HG03135 (cell line): ENCODE measurements around the gene ARHGAP28.
"Not testable (repeated sequence)": the region's sequence is repeated elsewhere in the genome, so short reads cannot be mapped to it uniquely, and the experiment has no call there.

ENCODE experiments used
- ATAC-seq: cut with Tn5 transposase; IDR thresholded peaks from one replicate; pipeline ENCODE4 v1.9.1; 2021; ENCODE audit warnings: mild to moderate bottlenecking, moderate library complexity; ENCODE audit not compliant: unreplicated experiment

Gene ARHGAP28

DNA sequence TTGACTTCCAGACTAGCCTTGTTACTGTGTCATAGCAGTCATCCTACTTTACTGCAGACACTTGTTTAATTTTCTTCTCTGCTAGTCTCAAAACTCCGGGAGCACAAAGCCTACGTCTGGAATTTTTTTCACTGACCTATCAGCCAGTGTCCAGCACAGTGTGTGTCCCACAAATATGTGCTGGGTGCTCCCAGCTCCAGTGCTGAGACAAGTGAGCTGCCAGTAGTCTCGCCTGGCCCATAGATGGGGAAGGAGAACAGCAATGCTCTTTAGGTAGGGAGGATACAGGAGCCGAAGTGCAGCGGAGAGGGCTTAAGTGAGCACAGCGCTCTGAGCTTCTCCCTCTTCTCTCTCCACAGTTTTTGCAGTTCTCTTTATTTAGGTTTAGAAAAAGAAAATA is 34.0 kb downstream of the ARHGAP28 start:
- ATAC-seq, result no peak

DNA sequence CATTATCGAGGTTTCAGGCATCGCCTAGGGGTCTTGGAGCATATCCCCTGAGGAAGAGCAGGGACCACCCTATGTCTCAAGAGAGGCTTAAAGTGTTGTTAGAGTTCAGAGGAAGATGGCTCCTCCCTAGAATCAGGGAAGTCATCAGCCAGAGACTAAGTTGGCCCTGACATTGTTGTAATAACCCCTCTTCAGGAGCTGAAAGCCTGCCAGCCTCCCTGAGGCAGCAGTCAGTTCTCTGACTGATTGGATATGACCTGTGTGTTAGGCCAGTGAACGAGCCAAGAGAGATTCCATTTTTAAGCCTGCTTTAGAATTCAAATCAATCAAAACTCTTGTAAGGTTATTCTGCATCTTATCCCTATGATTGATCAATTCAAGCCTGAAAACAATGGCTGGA is 34.9 kb downstream of the ARHGAP28 start:
- no peak for ATAC-seq

DNA sequence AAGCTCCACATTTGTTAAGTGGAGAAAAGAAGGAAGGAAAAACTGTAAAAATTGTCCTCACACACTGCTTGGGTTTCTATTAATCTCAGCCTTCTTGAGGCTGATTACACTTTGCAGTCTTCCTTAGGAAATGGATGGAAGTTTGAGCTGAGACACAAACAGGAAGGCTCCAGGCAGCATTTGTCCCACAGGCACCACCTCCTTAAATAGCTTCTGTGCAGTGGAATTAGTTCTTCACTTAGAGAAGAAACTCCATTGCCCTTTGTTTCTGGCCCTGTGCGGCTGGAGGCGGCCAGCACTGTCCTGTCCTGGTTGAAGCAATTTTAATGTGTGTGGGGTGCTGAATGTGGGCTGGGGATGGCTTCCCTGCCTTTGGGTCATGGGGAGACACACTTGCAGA is 44.3 kb downstream of the ARHGAP28 start:
- ATAC-seq, result no peak

DNA sequence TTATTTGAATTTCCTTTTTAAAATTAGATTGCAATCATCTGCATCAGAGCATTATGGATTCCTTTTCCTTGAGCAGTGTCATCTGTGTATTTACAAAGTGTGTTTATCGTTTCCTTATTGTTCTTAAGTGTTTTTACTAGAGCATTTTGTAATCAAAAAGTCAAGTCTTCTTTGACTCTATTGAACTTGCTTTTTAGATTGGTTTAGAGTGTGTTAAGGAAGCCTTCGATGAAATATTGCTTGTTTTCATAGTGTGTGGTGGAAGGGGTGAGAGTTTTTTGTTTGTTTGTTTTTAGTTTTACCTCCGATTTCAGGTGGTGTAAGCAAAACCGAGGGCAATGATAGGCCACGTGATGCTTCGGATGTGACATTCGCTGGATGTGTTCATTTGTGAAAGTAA is 45.7 kb downstream of the ARHGAP28 start:
- ATAC-seq, result no peak

DNA sequence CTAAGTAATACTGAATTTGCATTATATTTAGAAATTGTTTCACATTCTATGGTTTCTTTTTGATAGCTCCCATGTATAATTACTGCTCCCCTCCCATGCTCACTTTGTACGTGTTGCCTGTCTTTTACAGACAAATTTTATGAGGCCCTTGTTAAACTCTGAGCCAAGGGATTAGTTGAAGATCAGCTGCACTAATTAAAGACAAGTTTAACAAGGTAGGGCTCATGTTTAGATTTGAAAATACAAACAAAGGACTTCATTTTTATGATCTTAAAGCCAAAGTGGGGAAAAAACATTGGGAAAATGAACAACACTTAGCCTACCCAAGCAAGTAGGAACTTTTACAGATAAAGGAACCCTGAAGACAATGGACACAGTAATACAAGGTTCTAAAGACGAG is 46.2 kb downstream of the ARHGAP28 start:
- no peak for ATAC-seq

DNA sequence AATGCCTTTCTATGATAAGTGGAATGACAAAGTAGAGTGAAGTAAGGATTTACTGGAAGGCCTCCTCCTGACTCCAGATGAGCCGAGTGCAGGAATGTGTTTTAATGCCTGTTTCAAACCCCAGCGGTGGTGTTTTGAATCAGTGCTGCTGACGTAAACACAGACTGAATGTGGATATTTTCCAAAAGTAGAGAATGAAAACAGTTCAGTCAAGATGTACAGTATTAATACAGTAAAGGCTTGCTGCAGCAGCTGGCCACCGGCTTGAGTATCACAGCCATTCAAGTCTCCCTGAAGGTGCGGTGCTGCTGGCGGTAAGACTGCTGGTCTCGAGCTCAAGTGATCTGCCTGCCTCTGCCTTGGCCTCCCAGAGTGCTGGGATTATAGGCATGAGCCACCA is 46.7 kb downstream of the ARHGAP28 start:
- no peak for ATAC-seq

DNA sequence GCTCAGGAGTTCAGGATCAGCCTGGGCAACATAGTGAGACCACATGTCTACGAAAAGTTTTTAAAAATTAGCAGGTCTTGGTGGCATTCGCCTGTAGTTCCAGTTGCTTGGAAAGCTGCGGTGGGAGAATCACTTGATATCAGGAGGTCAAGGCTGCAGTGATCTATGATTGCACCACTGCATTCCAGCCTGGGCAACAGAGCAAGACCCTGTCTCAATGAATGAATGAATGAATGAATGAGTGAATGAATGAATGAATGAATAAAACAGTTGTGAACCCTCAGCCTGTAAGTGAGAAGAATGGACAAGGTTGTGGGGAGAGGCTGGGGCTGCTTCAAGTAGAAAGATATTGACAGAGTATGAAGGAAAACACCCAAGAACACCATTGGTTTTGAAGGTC is 48.0 kb downstream of the ARHGAP28 start:
- no peak for ATAC-seq

DNA sequence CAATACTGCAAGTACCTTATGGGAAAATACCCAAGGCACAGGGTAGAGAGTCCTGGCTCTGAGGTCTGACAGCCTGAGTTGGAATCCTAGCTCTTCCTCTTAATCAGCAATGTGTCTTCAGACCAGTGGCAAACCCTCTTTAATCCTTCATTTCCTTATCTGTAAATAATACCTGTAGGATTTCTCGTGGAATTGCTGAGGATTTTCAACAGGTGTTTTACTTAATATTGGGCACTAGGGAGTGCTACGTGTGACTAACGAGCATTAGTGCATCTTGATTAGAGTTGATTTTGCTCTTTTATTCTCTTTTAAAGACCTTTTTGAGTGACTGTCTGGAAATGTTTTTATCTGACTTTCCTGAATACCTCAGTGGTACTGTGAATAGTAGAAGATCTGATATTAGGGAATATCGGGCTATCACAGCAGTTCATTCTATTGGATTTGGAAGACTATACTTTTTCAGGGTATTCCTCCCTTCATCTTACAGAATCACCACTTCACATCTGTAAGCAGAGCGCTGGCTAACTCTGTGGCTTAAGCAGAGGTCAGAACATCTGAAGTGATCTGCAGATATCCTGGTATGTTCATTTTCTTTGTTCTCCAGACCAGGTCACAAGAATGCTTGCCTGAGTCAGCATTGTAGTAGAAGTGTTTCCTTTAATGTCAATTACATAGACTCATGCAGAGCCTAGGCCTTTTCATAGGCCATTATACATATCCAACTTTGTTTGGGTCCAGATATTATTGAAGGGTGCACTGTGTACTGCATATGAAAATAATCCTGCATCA is 49.1 kb downstream of the ARHGAP28 start:
- ATAC-seq, result no peak

DNA sequence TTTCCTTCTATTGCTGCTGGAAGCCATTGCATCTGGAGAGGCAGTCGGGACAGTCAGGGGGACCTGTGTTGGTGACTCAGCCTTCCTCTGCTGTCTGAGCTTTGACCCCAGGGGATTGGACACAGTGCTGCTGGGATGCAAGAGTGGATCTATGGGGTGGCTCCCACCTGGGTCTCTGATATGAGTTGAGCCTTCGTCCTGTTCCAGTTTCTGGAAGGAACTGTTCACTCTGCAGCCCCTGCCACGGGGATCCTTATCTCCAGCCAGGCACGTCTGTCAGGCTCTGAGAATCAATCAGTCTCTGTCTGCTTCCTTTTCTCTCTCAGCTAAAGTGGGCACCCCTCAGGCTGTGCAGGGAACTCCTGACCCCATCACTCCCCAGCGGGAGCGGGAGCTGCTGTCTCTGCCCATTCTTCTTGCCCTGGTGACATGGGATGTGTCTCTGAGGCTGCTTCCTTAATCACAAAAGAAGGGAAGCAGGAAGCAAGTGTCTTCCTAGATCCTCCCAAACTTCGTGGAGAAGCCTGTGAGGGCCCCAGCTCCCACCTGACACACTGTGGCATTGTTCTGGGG is 51.7 kb downstream of the ARHGAP28 start:
- ATAC-seq, result no peak

DNA sequence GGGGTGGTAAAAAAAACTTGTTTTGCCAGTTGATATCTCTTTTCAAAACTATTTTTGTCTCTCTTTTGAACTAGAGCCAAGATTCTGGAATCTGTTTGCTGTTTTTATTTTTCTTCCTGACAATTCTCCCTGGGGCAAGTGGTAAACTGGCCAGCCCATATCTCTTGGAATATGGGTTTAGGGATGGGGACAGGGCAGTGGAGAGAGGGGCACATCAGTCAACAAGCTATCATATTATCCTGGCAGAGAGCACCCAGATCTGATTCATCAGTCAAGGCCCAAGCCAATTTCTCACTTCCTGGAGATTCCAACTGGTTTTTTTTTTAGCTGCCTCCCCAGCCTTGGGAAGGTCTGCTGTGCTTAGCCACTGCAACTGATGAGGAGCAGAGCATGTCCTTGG is 52.3 kb downstream of the ARHGAP28 start:
- no peak for ATAC-seq

DNA sequence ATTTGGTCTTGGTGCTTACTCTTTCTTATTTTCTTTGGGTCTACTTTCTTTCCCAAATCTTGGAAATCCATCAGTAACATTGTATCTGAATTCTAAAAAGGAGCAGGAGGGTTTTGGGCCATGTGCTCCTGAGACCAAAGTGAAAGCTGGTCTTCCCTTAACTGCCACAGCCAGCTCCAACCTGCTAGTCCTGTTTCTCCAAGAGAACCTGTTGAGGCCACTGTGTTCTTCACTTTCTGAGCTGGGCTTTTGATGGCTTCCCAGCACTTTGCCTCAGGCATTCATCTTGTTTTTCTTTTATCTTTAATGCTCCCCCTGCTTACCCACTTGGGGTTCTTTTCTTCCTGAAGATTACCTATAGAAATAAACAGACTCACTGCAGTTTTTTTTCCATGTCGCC is 53.3 kb downstream of the ARHGAP28 start:
- ATAC-seq, result no peak

DNA sequence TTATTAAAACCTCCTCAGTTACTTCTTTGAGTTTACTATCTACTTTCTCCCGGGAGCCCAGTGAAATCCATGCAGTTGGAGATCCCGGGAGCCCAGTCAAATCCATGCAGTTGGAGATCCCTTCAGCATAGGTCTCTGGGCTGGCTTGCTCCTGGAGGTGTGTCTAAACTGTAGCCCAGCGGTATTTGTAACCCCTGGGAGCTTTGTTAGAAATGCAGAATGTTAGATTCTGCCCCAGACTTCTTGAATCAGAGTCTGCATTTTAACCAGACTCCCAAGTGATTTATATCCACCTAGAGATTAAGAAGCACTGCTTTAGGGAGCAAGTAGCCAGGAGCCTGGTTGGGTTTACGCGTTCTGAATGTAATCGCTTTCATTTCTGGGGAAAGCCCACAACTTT is 54.5 kb downstream of the ARHGAP28 start:
- ATAC-seq, result no peak

DNA sequence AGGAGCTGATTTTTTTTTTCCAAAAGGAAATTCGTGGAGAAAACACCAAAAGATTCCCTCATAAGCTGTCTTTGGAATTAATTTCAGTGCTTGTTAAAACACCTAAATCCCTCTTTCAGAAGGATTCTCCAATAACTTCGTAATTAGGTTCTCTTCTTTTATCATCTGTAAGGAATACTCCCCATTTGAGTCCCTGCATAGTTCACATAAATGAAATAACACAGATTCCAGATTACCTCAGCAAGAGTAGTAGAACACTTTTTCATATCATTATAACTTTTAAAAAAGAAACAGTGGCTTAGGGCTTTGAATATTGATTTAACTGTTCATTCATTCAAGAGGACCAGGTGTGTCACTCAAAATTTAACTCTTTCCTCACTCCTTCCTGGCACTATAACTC is 55.5 kb downstream of the ARHGAP28 start:
- no peak for ATAC-seq

DNA sequence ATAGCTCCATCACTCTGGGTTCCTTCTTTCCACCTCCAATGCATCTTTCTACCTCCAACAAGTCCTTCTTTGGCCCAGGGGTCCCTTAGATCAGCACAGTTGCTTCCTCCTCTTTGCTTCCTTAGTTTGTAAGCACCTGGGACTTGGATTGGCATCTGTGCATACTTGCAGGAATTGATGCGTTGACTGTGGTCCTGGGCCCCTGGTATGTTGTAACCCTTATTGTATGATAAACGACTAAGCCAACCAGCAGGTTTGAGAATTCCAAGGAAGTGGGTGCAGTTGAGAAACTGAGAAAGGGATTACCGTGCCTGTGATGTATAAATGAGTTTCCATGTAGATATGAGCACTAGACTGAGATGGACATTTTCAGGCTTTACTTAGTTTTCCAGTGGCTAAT is 55.9 kb downstream of the ARHGAP28 start:
- ATAC-seq, result no peak

DNA sequence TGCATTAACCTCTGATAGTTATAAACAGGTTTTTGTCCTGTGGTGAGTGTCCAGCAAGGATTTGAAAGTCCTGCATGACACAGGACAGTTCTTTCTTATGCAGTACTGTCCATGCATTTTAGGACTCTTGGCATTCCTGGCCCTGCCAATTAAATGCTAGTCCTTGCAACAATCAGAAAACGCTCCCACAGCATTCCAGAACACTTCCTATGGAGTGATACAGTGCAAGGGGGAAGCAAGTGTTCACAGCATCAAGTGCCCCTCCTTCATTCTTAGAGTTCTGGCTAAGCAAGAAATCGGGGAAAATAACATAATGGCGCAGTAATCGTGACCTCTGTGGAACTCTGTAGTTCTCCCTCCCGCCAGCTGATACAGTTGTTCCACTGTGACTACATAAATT is 62.9 kb downstream of the ARHGAP28 start:
- ATAC-seq, result no peak

DNA sequence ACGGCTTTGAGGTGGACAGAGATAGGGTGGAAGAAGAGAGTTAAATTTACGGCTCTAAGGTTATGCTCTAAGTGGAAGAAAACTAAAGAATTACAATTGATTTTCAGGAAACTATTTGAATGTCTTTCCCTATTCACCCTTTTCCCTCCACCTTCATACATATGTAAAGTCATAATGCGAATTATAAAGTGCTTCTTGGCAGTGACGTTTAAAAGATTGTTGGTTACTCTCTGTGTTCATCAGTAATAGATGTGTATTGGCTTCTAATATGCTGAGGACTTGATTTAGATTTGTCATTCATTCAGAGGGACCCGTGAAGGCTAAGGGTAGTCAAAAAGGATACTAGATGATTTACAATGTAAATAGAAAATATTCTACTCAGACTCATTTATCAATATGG is 63.9 kb downstream of the ARHGAP28 start:
- ATAC-seq, result no peak

DNA sequence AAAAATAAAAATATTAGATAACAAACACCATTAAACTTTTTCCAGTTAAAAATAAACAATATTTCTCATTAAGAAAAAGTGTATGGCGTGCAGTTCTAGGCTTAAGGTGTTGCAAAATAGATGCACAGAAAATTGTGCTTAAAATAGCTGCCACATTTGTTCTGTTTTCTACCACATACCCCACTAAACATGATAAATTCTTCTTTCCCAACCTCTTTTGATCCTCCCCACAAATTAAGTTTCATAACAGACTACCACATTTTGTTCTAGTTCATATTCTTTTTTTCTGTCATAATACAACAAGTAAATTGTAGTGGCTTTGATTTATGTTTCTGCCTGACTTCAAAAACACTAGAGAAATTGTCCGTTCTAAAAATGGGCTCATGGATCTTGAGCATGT is 64.5 kb downstream of the ARHGAP28 start:
- no peak for ATAC-seq

DNA sequence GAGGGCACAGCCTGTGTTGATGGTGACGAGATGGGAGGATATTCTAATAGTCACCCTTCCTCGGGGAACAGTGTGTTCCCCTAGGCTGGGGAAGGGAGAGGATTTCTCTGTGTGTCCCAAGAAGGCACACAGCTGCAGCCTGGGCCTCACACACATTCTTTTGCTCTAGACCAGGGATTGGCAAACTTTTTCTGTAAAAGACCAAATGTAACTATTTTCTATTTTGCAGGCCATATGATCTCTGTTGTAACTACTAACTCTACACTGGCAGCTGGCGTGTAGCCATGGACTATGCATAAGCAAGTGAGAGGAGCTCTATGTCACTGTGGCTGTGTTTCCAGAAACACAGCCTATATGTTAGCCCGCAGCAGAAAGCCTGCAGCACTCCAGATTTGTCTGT is 65.8 kb downstream of the ARHGAP28 start:
- no peak for ATAC-seq

DNA sequence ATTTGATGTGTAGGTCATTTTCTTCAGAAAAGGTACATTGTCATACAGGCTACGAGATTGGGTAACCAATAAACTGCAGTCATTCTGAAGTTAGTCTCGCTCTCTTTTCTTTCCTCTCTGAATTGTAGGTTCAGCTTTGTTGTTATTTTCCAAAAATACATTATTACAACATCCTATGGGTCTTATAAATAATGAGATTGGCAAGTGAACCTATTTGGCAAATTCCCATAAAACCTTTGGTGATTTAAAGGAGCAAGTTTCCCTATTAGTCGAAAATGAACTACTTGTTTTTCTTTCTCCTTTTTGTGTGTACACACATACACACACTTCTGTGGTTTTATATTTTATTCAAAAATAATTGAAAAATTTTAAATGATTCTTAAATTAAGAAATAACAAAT is 67.0 kb downstream of the ARHGAP28 start:
- ATAC-seq, result no peak

DNA sequence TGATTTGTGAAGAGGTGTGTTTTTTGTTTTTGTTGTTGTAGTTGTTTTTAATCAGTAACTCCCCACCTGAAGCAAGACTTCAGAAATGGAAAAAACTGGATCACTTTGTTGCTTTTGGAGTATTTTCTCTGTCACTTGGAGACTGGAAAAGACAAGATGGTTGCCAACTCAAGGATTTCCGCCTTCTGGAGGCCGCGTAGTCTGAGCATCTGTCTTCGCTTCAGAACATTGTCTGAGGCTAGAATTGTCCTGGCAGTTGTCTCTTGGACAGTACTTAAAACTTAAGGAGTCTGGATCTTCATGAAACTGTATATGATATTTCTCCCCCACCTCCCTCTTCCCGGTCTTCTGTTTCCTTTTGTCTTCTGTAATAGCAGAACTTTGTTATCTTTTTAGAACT is 67.7 kb downstream of the ARHGAP28 start:
- no peak for ATAC-seq

DNA sequence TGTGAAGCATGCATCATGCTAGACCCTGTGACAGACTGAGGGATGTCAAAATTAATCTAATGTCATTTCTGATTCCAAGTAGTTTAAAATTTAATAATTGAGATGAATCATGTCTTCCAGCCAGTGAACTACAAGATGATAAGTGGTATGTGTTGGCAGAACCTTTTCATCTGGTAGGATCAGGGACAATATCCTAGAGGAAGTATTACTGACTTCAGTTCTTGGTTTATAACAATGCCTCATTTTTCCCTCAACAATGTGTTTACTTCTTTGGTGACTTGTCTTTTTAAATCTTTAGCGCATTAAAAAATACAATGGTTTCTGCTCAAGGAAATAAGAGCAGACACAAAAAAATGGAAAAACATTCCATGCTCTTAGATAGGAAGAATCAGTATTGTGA is 69.4 kb downstream of the ARHGAP28 start:
- ATAC-seq, result no peak

DNA sequence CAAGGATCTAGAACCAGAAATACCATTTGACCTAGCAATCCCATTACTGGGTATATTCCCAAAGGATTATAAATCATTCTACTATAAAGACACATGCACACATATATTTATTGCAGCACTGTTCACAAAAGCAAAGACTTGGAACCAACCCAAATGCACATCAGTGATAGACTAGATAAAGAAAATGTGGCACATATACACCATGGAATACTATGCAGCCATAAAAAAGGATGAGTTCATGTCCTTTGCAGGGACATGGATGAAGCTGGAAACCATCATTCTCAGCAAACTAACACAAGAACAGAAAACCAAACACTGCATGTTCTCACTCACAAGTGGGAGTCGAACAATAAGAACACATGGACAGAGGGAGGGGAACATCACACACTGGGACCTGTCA is 70.8 kb downstream of the ARHGAP28 start:
- not testable (repeated sequence) for ATAC-seq
